HCT116 (cell line): Measurements from ENCODE around the gene KRAS. TPM values are rescaled to one million over a fixed set of nuclear protein-coding genes. Genes with fewer than 3 reads are reported as not detected.

Source experiments
- ATAC-seq: fragments of 200-7000 bp; cut with Tn5 transposase; 2 replicates; pipeline ENCODE4 v1.9.1; 2020; ENCODE audit warnings: mild to moderate bottlenecking, moderate library complexity
- BruUV-seq: library from RNA; stranded (reverse); fragments of 400-500 nt; replicated peaks from 2 replicates; lab custom pipeline; 2021; lab: Mats Ljungman, UMichigan
- CTCF ChIA-PET: fragments of 300-600 bp; sonication (Branson Sonifier 250); formaldehyde crosslinking; loops from one replicate; lab custom pipeline; 2021; ENCODE audit warnings: antibody characterized with exemption; lab: Charles Lee
- POLR2A ChIA-PET: fragments of 300-600, 350-600 bp; sonication (Branson Sonifier 250); formaldehyde crosslinking; loops from one replicate; lab custom pipeline; 2021; ENCODE audit warnings: antibody characterized with exemption; lab: Charles Lee
- RAD21 ChIA-PET, 2 experiments: fragments of 300-600 bp; sonication (Branson Sonifier 250); formaldehyde crosslinking; loops; one replicate each; lab custom pipeline; 2023; ENCODE audit warnings: low total read pairs in 2 of 2; ENCODE audit not compliant: uncharacterized antibody in 2 of 2, unreplicated experiment in 2 of 2, low non-redundant PET in 1 of 2; lab: Charles Lee
- DNase-seq: peaks from one replicate; pipeline ENCODE4 v3.0.0-alpha.2; 2010; ENCODE audit warnings: low read depth, low spot score
- H2AFZ ChIP-seq: fragments of 200-600 bp; shearing (Covaris generic), sonication (generic); 2 replicates; pipeline ENCODE4 v1.6.1; 2017; ENCODE audit warnings: low read depth, mixed run types, mixed read lengths, antibody characterized with exemption, low read length; ENCODE audit not compliant: poor library complexity, severe bottlenecking
- H3K27ac ChIP-seq: 2 replicates; pipeline ENCODE4 v1.5.1; 2012; ENCODE audit warnings: low read depth, low read length
- H3K27me3 ChIP-seq: fragments of 200-600 bp; sonication (generic); 2 replicates; pipeline ENCODE4 v1.6.1; 2016; ENCODE audit warnings: mixed run types, low read length, mixed read lengths; ENCODE audit not compliant: insufficient read depth
- H3K36me3 ChIP-seq, 2 experiments: fragments of 200-500 bp in 1 of 2; fragments of 200-600 bp in 1 of 2; sonication (Bioruptor generic) in 1 of 2; sonication (generic) in 1 of 2; 2 replicates each; pipeline versions ENCODE4 v1.5.1 to v1.6.1; 2014 to 2016; ENCODE audit warnings: low read length in 2 of 2, inconsistent platforms in 1 of 2, mixed read lengths in 1 of 2, mixed run types in 1 of 2; ENCODE audit not compliant: insufficient read depth in 2 of 2, control insufficient read depth in 1 of 2
- H3K4me1 ChIP-seq, 2 experiments: fragments of 200-600 bp in 1 of 2; sonication (generic) in 1 of 2; 2 replicates each; pipeline versions ENCODE4 v1.5.1 to v1.6.1; 2012 to 2017; ENCODE audit warnings: low read length in 2 of 2, inconsistent platforms in 1 of 2, mild to moderate bottlenecking in 1 of 2, mixed read lengths in 1 of 2, mixed run types in 1 of 2, moderate library complexity in 1 of 2; ENCODE audit not compliant: insufficient read depth in 2 of 2, control insufficient read depth in 1 of 2
- H3K4me2 ChIP-seq: fragments of 200-600 bp; sonication (generic); 2 replicates; pipeline ENCODE4 v1.6.1; 2017; ENCODE audit warnings: mixed run types, low read length, mixed read lengths
- H3K4me3 ChIP-seq, 2 experiments: fragments of 200-600 bp in 1 of 2; sonication (generic) in 1 of 2; replicated peaks in 1 of 2; 2 replicates each; pipeline ENCODE4 v1.5.1; 2011 to 2016; ENCODE audit warnings: low read length in 2 of 2, control low read depth in 1 of 2, low read depth in 1 of 2, mild to moderate bottlenecking in 1 of 2, mixed read lengths in 1 of 2, mixed run types in 1 of 2
- H3K79me2 ChIP-seq: fragments of 200-600 bp; sonication (generic); 2 replicates; pipeline ENCODE4 v1.6.1; 2017; ENCODE audit warnings: mild to moderate bottlenecking, mixed run types, low read length, moderate library complexity, mixed read lengths; ENCODE audit not compliant: insufficient read depth
- H3K9ac ChIP-seq: fragments of 200-600 bp; sonication (generic); 2 replicates; pipeline ENCODE4 v1.6.1; 2016; ENCODE audit warnings: low read length, mixed read lengths
- H3K9me2 ChIP-seq: fragments of 200-600 bp; sonication (generic), shearing (Covaris generic); 2 replicates; pipeline ENCODE4 v1.6.1; 2017; ENCODE audit warnings: mixed run types, mild to moderate bottlenecking, moderate library complexity; ENCODE audit not compliant: insufficient read depth
- H3K9me3 ChIP-seq, 2 experiments: fragments of 200-500 bp in 1 of 2; fragments of 200-600 bp in 1 of 2; sonication (Bioruptor generic) in 1 of 2; sonication (generic) in 1 of 2; 2 replicates each; pipeline ENCODE4 v1.6.1; 2014 to 2017; ENCODE audit warnings: low read length in 2 of 2, mixed read lengths in 2 of 2, inconsistent platforms in 1 of 2, low read depth in 1 of 2, mild to moderate bottlenecking in 1 of 2, mixed run types in 1 of 2, moderate library complexity in 1 of 2; ENCODE audit not compliant: control insufficient read depth in 1 of 2, insufficient read depth in 1 of 2
- H4K20me1 ChIP-seq: fragments of 200-600 bp; sonication (generic), shearing (Covaris generic); 2 replicates; pipeline ENCODE4 v1.6.1; 2017; ENCODE audit warnings: mixed run types, mild to moderate bottlenecking, moderate library complexity; ENCODE audit not compliant: insufficient read depth
- CEBPB ChIP-seq: IDR thresholded peaks from 2 replicates; pipeline ENCODE4 v1.6.1; 2012; ENCODE audit warnings: low read depth
- EGR1 ChIP-seq: IDR thresholded peaks from 2 replicates; pipeline ENCODE4 v1.6.1; 2012; ENCODE audit warnings: low read depth
- ELF1 ChIP-seq: IDR thresholded peaks from 2 replicates; pipeline ENCODE4 v1.6.1; 2012; ENCODE audit warnings: low read depth, borderline replicate concordance
- EZH2 ChIP-seq: fragments of 200-600 bp; sonication (generic); IDR thresholded peaks from 2 replicates; pipeline ENCODE4 v1.6.1; 2017; ENCODE audit warnings: antibody characterized with exemption, mixed run types
- EZH2phosphoT487 ChIP-seq: fragments of 200-600 bp; IDR thresholded peaks from 2 replicates; pipeline ENCODE4 v1.6.1; 2018; ENCODE audit warnings: antibody characterized with exemption, borderline replicate concordance
- FOSL1 ChIP-seq: IDR thresholded peaks from 2 replicates; pipeline ENCODE4 v1.6.1; 2012; ENCODE audit warnings: low read depth
- JUND ChIP-seq: IDR thresholded peaks from 2 replicates; pipeline ENCODE4 v1.6.1; 2012
- POLR2A ChIP-seq: IDR thresholded peaks from 2 replicates; pipeline ENCODE4 v1.7.0; 2011; ENCODE audit warnings: borderline replicate concordance; ENCODE audit not compliant: insufficient read depth, insufficient read length; ENCODE audit errors: extremely low read depth
- RAD21 ChIP-seq: IDR thresholded peaks from 2 replicates; pipeline ENCODE4 v1.6.1; 2012; ENCODE audit warnings: low read depth, mild to moderate bottlenecking
- SIN3A ChIP-seq: IDR thresholded peaks from 2 replicates; pipeline ENCODE4 v1.6.1; 2012; ENCODE audit warnings: low read depth
- SP1 ChIP-seq: IDR thresholded peaks from 2 replicates; pipeline ENCODE4 v1.6.1; 2012; ENCODE audit warnings: low read depth
- SRF ChIP-seq: IDR thresholded peaks from 2 replicates; pipeline ENCODE4 v1.6.1; 2012; ENCODE audit warnings: low read depth
- TCF7L2 ChIP-seq: IDR thresholded peaks from 2 replicates; pipeline ENCODE4 v1.7.0; 2011; ENCODE audit warnings: borderline replicate concordance, inconsistent platforms; ENCODE audit not compliant: insufficient read depth, insufficient read length; ENCODE audit errors: extremely low read depth
- YY1 ChIP-seq: IDR thresholded peaks from 2 replicates; pipeline ENCODE4 v1.6.1; 2011; ENCODE audit warnings: low read length, low read depth, moderate library complexity, mild to moderate bottlenecking; ENCODE audit not compliant: insufficient replicate concordance; ENCODE audit errors: extremely low read depth
- ZFX ChIP-seq: fragments of 450-650 bp; IDR thresholded peaks from 2 replicates; pipeline ENCODE4 v1.6.1; 2017
- ZNF274 ChIP-seq: fragments of 200-500 bp; sonication (Bioruptor generic); IDR thresholded peaks from 2 replicates; pipeline ENCODE4 v1.6.1; 2014; ENCODE audit warnings: mild to moderate bottlenecking, low read depth, low read length, inconsistent platforms
- intact Hi-C: fragments of 100-400 bp; cut with micrococcal nuclease; formaldehyde crosslinking; loops from 2 replicates; pipeline ENCODE4 v1.10.0; 2022
- total RNA-seq: library from RNA; stranded (reverse); gene quantifications from one replicate; pipeline ENCODE4 v1.2.1, GENCODE V29; 2021; ENCODE audit not compliant: unreplicated experiment
- TF ChIP-seq, protein P1 (sequence below): IDR thresholded peaks from 2 replicates; pipeline ENCODE4 v1.6.1; 2011; ENCODE audit warnings: mild to moderate bottlenecking, low read length, moderate library complexity; ENCODE audit not compliant: insufficient replicate concordance; ENCODE audit errors: extremely low read depth
- TF ChIP-seq, protein P2 (sequence below): IDR thresholded peaks from 2 replicates; pipeline ENCODE4 v1.6.1; 2012

The KRAS gene
- total RNA-seq, 1 experiment from 2014 or later, result 37.5 TPM

DNA sequence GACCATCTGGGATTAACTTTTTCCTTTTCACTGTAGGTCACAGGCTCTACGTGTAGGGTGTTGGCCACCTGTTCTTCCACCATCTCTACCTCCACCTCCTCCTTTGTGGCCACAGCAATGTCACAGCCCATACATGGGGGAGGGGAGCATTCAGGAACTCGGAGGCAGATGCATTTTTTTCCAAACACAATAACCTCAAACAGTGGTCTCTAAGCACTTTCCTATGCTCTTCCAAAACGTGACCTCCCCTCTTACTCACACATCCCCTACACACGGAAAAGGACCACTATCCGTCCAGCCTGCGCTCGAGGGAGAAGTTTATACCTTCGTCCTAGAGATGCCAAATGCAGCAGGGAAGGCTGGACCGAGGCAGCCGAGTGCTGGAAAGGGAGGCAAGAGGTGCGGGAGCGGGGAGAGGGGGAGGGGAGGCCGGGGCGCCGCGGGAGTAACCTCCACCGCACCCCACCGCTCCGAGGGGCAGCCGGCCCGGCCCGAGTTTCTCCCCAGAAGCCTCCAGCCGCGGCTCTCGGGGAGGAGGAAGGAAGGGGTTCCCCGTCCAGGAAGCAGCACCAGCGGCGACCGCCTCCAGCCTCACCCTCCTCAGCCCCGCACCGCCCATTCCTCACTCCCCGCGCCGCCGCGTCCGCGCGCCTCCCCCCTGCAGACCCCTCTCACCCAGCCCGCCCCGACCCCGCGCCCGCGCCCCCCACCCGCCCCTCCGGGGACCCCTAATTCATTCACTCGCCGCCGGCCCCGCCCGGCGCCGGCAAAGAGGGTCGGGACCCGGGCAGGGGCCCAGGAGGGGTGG lies 594 bp downstream of the KRAS start (continued):
- TF ChIP-seq, protein P1, sequence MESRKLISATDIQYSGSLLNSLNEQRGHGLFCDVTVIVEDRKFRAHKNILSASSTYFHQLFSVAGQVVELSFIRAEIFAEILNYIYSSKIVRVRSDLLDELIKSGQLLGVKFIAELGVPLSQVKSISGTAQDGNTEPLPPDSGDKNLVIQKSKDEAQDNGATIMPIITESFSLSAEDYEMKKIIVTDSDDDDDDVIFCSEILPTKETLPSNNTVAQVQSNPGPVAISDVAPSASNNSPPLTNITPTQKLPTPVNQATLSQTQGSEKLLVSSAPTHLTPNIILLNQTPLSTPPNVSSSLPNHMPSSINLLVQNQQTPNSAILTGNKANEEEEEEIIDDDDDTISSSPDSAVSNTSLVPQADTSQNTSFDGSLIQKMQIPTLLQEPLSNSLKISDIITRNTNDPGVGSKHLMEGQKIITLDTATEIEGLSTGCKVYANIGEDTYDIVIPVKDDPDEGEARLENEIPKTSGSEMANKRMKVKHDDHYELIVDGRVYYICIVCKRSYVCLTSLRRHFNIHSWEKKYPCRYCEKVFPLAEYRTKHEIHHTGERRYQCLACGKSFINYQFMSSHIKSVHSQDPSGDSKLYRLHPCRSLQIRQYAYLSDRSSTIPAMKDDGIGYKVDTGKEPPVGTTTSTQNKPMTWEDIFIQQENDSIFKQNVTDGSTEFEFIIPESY, result no peak
- TF ChIP-seq YY1 (no peak), ZFX (no peak)

GRCh38 chr12:25248732-25249131 lies 2.0 kb downstream of the KRAS start:
- H3K36me3 ChIP-seq, result no peaks in the 10 kb centered on the region
- H3K27me3 ChIP-seq, result no peaks in the 10 kb centered on the region
- DNase-seq (no peak), ATAC-seq (no peak)
- H3K79me2 ChIP-seq, result peaks cover 58% of the 10 kb centered on the region
- CTCF ChIA-PET, result no interaction called here
- no TSS peak for BruUV-seq
- H3K9ac ChIP-seq, result no peak overlapping the region
- H4K20me1 ChIP-seq, result no peaks in the 10 kb centered on the region
- no peaks in the 10 kb centered on the region for H3K9me2 ChIP-seq
- POLR2A ChIA-PET, result no interaction called here
- no peaks in the 10 kb centered on the region for H3K9me3 ChIP-seq
- peaks cover 0 to 16% of the 10 kb centered on the region in 2 experiments; a peak in 3 of 4 replicates for H3K4me1 ChIP-seq
- no peak for TF ChIP-seq EZH2phosphoT487
- TF ChIP-seq FOSL1, result no peak
- no peak for TF ChIP-seq SRF
- TF ChIP-seq SP1, result no peak
- no peak for TF ChIP-seq TCF7L2
- TF ChIP-seq RAD21, result no peak
- TF ChIP-seq EGR1, result no peak
- TF ChIP-seq, protein P2, sequence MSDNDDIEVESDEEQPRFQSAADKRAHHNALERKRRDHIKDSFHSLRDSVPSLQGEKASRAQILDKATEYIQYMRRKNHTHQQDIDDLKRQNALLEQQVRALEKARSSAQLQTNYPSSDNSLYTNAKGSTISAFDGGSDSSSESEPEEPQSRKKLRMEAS, result no peak
- TF ChIP-seq JUND, result no peak
- no peak for TF ChIP-seq SIN3A
- no peak for TF ChIP-seq ZNF274
- no peak for TF ChIP-seq POLR2A
- TF ChIP-seq EZH2, result no peak
- TF ChIP-seq ELF1, result no peak
- TF ChIP-seq CEBPB, result no peak
- H3K4me2 ChIP-seq, result no peak overlapping the region
- intact Hi-C loops, result loop anchor here (10.0 kb wide), 2 partner anchors 306 to 796 kb away; partner anchors contain the start of gene LMNTD1
- no peak overlapping the region for H2AFZ ChIP-seq
- no peak overlapping the region for H3K27ac ChIP-seq
- H3K4me3 ChIP-seq, result no peak overlapping the region
- RAD21 ChIA-PET, result no interaction called here
